K562 (cell line): ENCODE results near the gene GMDS.

Experiments used
- CTCF ChIP-seq, 3 experiments: IDR thresholded peaks in 2 of 3; conservative IDR thresholded peaks in 1 of 3; 2 replicates each; pipeline ENCODE4 v1.5.1; 2011 to 2012; ENCODE audit warnings: low read length in 3 of 3, mild to moderate bottlenecking in 3 of 3, control low read depth in 2 of 3, improper control_type of control experiment in 1 of 3, inconsistent platforms in 1 of 3, low read depth in 1 of 3, mixed read lengths in 1 of 3, moderate library complexity in 1 of 3; ENCODE audit not compliant: insufficient read depth in 2 of 3
- DPF2 ChIP-seq: fragments of 450-650 bp; IDR thresholded peaks from 2 replicates; pipeline ENCODE4 v1.6.1; 2016
- EGR1 ChIP-seq: fragments of 450-650 bp; conservative IDR thresholded peaks from 2 replicates; pipeline ENCODE4 v1.6.1; 2017; ENCODE audit warnings: mild to moderate bottlenecking
- FOXJ3 ChIP-seq: sonication (generic); formaldehyde crosslinking; IDR thresholded peaks from 2 replicates; pipeline ENCODE4 v1.4.0; 2020; ENCODE audit warnings: mild to moderate bottlenecking, missing genetic modification reagents
- GABPB2 ChIP-seq: fragments of 250-450 bp; sonication (Bioruptor Pico); conservative IDR thresholded peaks from 2 replicates; pipeline ENCODE4 v1.5.1; 2021; ENCODE audit warnings: mild to moderate bottlenecking
- HDAC2 ChIP-seq: fragments of 450-650 bp; IDR thresholded peaks from 2 replicates; pipeline ENCODE4 v1.6.1; 2016; ENCODE audit warnings: mild to moderate bottlenecking
- MAFK ChIP-seq: IDR thresholded peaks from 2 replicates; pipeline ENCODE4 v1.6.1; 2011; ENCODE audit warnings: low read length, improper control_type of control experiment
- MEF2D ChIP-seq: conservative IDR thresholded peaks from 2 replicates; pipeline ENCODE4 v1.6.1; 2016; ENCODE audit warnings: low read depth, missing genetic modification characterization, missing compliant biosample characterization
- POLR2A ChIP-seq: fragments of 450-650 bp; conservative IDR thresholded peaks from 2 replicates; pipeline ENCODE4 v1.6.1; 2016
- REST ChIP-seq, 2 experiments: fragments of 450-650 bp; formaldehyde crosslinking in 1 of 2; IDR thresholded peaks; 2 replicates each; pipeline versions ENCODE4 v1.4.0 to v1.6.1; 2014 to 2020; ENCODE audit warnings: mild to moderate bottlenecking in 2 of 2, borderline replicate concordance in 1 of 2, low read depth in 1 of 2
- YY1 ChIP-seq, 3 experiments: IDR thresholded peaks; 2 replicates each; pipeline ENCODE4 v1.6.1; 2011; ENCODE audit warnings: low read length in 2 of 3, mild to moderate bottlenecking in 2 of 3, moderate library complexity in 2 of 3, borderline replicate concordance in 1 of 3, control low read depth in 1 of 3, low read depth in 1 of 3; ENCODE audit not compliant: insufficient read depth in 3 of 3, insufficient replicate concordance in 2 of 3, control insufficient read depth in 1 of 3, insufficient read length in 1 of 3; ENCODE audit errors: extremely low read depth in 1 of 3
- ZFP1 ChIP-seq: fragments of 450-650 bp; formaldehyde crosslinking; IDR thresholded peaks from 2 replicates; pipeline ENCODE4 v1.4.0; 2020; ENCODE audit warnings: mild to moderate bottlenecking, mixed read lengths
- ZNF121 ChIP-seq: sonication (generic); formaldehyde crosslinking; conservative IDR thresholded peaks from 2 replicates; pipeline ENCODE4 v1.8.0; 2022; ENCODE audit warnings: missing genetic modification reagents
- ZNF79 ChIP-seq: fragments of 250-450 bp; sonication (Bioruptor Pico); IDR thresholded peaks from 2 replicates; pipeline ENCODE4 v1.4.0; 2020; ENCODE audit warnings: low read depth, mild to moderate bottlenecking, moderate library complexity

GRCh38 chr6:1688396-1688795 lies 557.0 kb downstream of the GMDS start:
- TF ChIP-seq HDAC2 (no peak), DPF2 (no peak), CTCF (IDR thresholded peaks at IDR 0.05 in 2 of 3, conservative IDR thresholded peaks at IDR 0.05 in 1 of 3; ENCODE audit: insufficient read depth in 2 of 3, low read depth in 1 of 3, low read length in 3 of 3) (no peak), ZNF79 (no peak), ZNF121 (CRISPR knock-in tag) (no peak), MEF2D (tag) (no peak), GABPB2 (CRISPR knock-in tag) (no peak), MAFK (no peak), POLR2A (no peak), ZFP1 (CRISPR knock-in tag) (no peak), YY1 (IDR thresholded peaks at IDR 0.05; ENCODE audit: borderline replicate concordance in 1 of 3, control insufficient read depth in 1 of 3, extremely low read depth in 1 of 3, insufficient read depth in 3 of 3, insufficient read length in 1 of 3, insufficient replicate concordance in 2 of 3, low read depth in 1 of 3, low read length in 2 of 3) (no peak), EGR1 (no peak), FOXJ3 (CRISPR knock-in tag) (no peak), REST (IDR thresholded peaks at IDR 0.05; ENCODE audit: borderline replicate concordance) (no peak), REST (CRISPR knock-in tag; IDR thresholded peaks at IDR 0.05; ENCODE audit: low read depth) (no peak)
